ENCODE measurements around the gene DGLUCY. TPM values are rescaled to one million over a fixed set of nuclear protein-coding genes. Genes with fewer than 3 reads are reported as not detected.

The DGLUCY gene
- total and polyA plus RNA-seq, 2 experiments from 2014 or later = 15.2 to 15.7 TPM

- Histone ChIP-seq H3K27me3 (replicated peaks; ENCODE audit: insufficient read depth) (no peaks in the 10 kb centered on the region), H3K9me2 (ENCODE audit: insufficient read depth) (no peaks in the 10 kb centered on the region), H3K4me1 (ENCODE audit: insufficient read depth) (no peaks in the 10 kb centered on the region), H2AFZ (no peak overlapping the region), H3K36me3 (ENCODE audit: low read depth) (no peaks in the 10 kb centered on the region; the same call in 1 of the 2 replicates), H3K9ac (no peak overlapping the region), H3K4me2 (ENCODE audit: unreplicated experiment) (no peak overlapping the region), H3K27ac (no peak overlapping the region), H3K4me3 (no peak overlapping the region), H4K20me1 (ENCODE audit: insufficient read depth) (no peaks in the 10 kb centered on the region), H3F3A (ENCODE audit: insufficient read depth) (no peaks in the 10 kb centered on the region), H3K79me2 (ENCODE audit: insufficient read depth) (no peaks in the 10 kb centered on the region), H3K9me3 (ENCODE audit: low read depth) (no peaks in the 10 kb centered on the region)
- no peak for DNase-seq
- in situ Hi-C loops (cut with MboI) = no loop called here
- TF ChIP-seq EZH2 (IDR thresholded peaks at IDR 0.05; ENCODE audit: insufficient read depth, poor library complexity, severe bottlenecking) (no peak), EZH2phosphoT487 (IDR thresholded peaks at IDR 0.05; ENCODE audit: insufficient read depth, low read depth) (no peak)
- WGBS, 2 experiments (ENCODE audit: low coverage in 1 of 2, low lambda C conversion rate in 2 of 2, missing lambda C conversion rate in 2 of 2) = 94 to 100% methylated on average over 2 of the region's 2 CpGs
Observed at GRCh38 chr14:91158091-91158790, 44.4 kb downstream of the DGLUCY start.

- no peaks in the 10 kb centered on the region for H3K9me3 ChIP-seq (ENCODE audit: low read depth)
- H3K27ac ChIP-seq = no peak overlapping the region
- no peaks in the 10 kb centered on the region for H3K9me2 ChIP-seq (ENCODE audit: insufficient read depth)
- in situ Hi-C loops (cut with MboI) = no loop called here
- H3K4me2 ChIP-seq (ENCODE audit: unreplicated experiment) = no peak overlapping the region
- TF ChIP-seq EZH2phosphoT487 (IDR thresholded peaks at IDR 0.05; ENCODE audit: insufficient read depth, low read depth) = no peak
- H4K20me1 ChIP-seq (ENCODE audit: insufficient read depth) = no peaks in the 10 kb centered on the region
- 97 to 98% methylated on average over 6 of the region's 6 CpGs for WGBS, 2 experiments (ENCODE audit: low coverage in 1 of 2, low lambda C conversion rate in 2 of 2, missing lambda C conversion rate in 2 of 2)
- DNase-seq = no peak
- H3F3A ChIP-seq (ENCODE audit: insufficient read depth) = no peaks in the 10 kb centered on the region
- H3K79me2 ChIP-seq (ENCODE audit: insufficient read depth) = no peaks in the 10 kb centered on the region
- no peak overlapping the region for H3K9ac ChIP-seq
- H3K4me1 ChIP-seq (ENCODE audit: insufficient read depth) = no peaks in the 10 kb centered on the region
- H3K27me3 ChIP-seq (replicated peaks; ENCODE audit: insufficient read depth) = no peaks in the 10 kb centered on the region
- H3K36me3 ChIP-seq (ENCODE audit: low read depth) = no peaks in the 10 kb centered on the region; the same call in 1 of the 2 replicates
- no peak overlapping the region for H3K4me3 ChIP-seq
- no peak overlapping the region for H2AFZ ChIP-seq
Observed at GRCh38 chr14:91159182-91159581, 45.3 kb downstream of the DGLUCY start.

- Histone ChIP-seq H2AFZ (no peak overlapping the region), H3K79me2 (ENCODE audit: insufficient read depth) (no peaks in the 10 kb centered on the region), H4K20me1 (ENCODE audit: insufficient read depth) (no peaks in the 10 kb centered on the region), H3K4me3 (no peak overlapping the region), H3K27me3 (replicated peaks; ENCODE audit: insufficient read depth) (no peaks in the 10 kb centered on the region), H3K9me3 (ENCODE audit: low read depth) (no peaks in the 10 kb centered on the region), H3K36me3 (ENCODE audit: low read depth) (no peaks in the 10 kb centered on the region; the same call in 1 of the 2 replicates), H3K9ac (no peak overlapping the region), H3K4me1 (ENCODE audit: insufficient read depth) (no peaks in the 10 kb centered on the region), H3K4me2 (ENCODE audit: unreplicated experiment) (no peak overlapping the region), H3F3A (ENCODE audit: insufficient read depth) (no peaks in the 10 kb centered on the region), H3K9me2 (ENCODE audit: insufficient read depth) (no peaks in the 10 kb centered on the region), H3K27ac (no peak overlapping the region)
- 87 to 93% methylated on average over 6 of the region's 6 CpGs for WGBS, 2 experiments (ENCODE audit: low coverage in 1 of 2, low lambda C conversion rate in 2 of 2, missing lambda C conversion rate in 2 of 2)
- TF ChIP-seq EZH2phosphoT487 (IDR thresholded peaks at IDR 0.05; ENCODE audit: insufficient read depth, low read depth) = no peak
- no peak for TF ChIP-seq EZH2 (IDR thresholded peaks at IDR 0.05; ENCODE audit: insufficient read depth, poor library complexity, severe bottlenecking)
- in situ Hi-C loops (cut with MboI) = no loop called here
- no peak for DNase-seq
Observed at GRCh38 chr14:91159906-91160305, 46.0 kb downstream of the DGLUCY start.

GRCh38 chr14:91163316-91163715 lies 49.4 kb downstream of the DGLUCY start:
- no peak for DNase-seq
- TF ChIP-seq EZH2 (IDR thresholded peaks at IDR 0.05; ENCODE audit: insufficient read depth, poor library complexity, severe bottlenecking) (no peak), EZH2phosphoT487 (IDR thresholded peaks at IDR 0.05; ENCODE audit: insufficient read depth, low read depth) (no peak)
- Histone ChIP-seq H3K27me3 (replicated peaks; ENCODE audit: insufficient read depth) (no peaks in the 10 kb centered on the region), H3K4me2 (ENCODE audit: unreplicated experiment) (no peak overlapping the region), H3K4me1 (ENCODE audit: insufficient read depth) (no peaks in the 10 kb centered on the region), H3K79me2 (ENCODE audit: insufficient read depth) (no peaks in the 10 kb centered on the region), H4K20me1 (ENCODE audit: insufficient read depth) (no peaks in the 10 kb centered on the region), H2AFZ (no peak overlapping the region), H3K27ac (no peak overlapping the region), H3K9ac (no peak overlapping the region), H3K9me2 (ENCODE audit: insufficient read depth) (no peaks in the 10 kb centered on the region), H3K9me3 (ENCODE audit: low read depth) (no peaks in the 10 kb centered on the region), H3F3A (ENCODE audit: insufficient read depth) (no peaks in the 10 kb centered on the region), H3K36me3 (ENCODE audit: low read depth) (no peaks in the 10 kb centered on the region; the same call in 1 of the 2 replicates), H3K4me3 (no peak overlapping the region)
- in situ Hi-C loops (cut with MboI) = no loop called here
- 64 to 69% methylated on average over 12 to 14 of the region's 14 CpGs for WGBS, 2 experiments (ENCODE audit: low coverage in 1 of 2, low lambda C conversion rate in 2 of 2, missing lambda C conversion rate in 2 of 2)

Data from GM23248 (cell line).